Stimulated activated CD8-positive, alpha-beta memory T cell treated with anti-CD3 and anti-CD28 coated beads, Interleukin-7, amount 100 ng/mL, for 24 hours (primary cell): Measurements from ENCODE around the gene TGFB3.
"Not testable (repeated sequence)": the region's sequence is repeated elsewhere in the genome, so short reads cannot be mapped to it uniquely, and the experiment has no call there.

Source experiments
- DNase-seq: peaks from one replicate; pipeline ENCODE4 v3.0.0-alpha.2; 2020; ENCODE audit warnings: low read depth

TGFB3 gene

DNA sequence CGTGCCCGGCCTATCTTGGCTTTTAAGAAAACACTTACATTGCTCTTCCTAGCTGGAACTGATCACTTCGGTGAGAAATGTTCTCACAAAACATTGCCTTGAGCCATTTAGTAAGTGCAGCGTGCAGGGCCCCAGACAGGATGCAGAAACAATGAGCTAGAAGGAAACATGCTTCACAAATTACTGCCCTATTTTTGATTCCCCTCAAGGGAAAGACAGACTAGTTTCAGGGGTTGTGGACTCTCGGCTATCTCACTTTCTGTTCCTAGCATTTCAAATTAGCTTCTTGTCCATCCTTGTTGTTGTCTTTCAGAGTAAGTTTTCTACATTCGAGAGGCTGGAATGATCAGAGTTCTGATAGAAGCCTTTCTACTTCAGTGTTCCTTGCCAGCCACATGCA lies 21.6 kb downstream of the TGFB3 start:
- no peak for DNase-seq

DNA sequence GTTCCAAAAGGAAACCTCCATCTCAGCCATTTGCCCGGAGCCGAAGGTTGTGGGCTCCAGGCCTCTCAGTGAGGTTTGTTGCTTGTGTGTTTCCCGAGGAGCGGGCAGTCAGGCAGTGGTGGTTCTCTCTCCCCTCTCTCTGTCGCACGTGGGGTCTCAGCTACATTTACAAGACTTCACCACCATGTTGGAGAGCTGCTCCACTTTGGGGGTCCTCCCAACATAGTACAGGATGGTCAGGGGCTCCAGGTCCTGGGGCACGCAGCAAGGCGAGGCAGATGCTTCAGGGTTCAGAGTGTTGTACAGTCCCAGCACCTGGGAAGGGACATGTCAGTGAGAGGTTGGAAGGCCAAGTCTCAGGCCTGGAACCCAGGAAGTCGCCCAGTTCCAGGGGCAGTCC lies 22.8 kb downstream of the TGFB3 start:
- DNase-seq: no peak

DNA sequence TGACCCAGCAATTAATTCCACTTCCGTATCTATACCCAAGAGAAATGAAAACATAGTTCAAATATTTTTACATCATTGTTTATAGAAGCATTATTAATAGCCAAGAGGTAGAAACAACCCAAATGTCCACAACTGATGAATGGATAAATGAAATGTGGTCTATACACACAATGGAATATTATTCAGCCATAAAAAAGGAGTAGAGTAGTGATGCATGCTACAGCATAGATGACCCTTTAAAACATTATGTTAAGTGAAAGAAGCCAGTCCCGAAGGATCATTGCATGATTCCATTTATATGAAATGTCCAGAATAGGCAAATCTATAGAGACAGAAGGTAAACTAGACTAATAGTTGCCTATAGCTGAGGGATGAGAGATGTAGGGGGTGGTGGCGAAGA lies 29.3 kb downstream of the TGFB3 start:
- DNase-seq: no peak

DNA sequence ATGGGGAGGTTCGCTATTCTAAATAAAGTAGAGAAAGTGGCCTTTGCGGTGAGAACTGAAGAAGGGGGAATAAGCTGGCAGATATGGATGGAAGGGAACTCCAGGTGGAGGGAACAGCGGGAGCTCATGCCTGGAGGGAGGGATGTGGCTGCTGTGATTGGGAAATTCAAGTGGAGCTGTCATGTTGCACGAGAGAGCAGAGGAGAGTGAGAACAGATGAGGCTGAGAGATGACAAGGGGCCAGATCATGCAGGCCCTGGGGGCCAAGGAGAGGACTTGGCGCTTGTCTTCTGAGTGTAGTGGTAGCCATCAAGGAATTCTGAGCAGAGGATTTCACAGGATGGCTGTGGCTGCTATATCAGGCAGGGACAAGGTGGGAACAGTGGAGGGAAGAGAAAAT lies 35.0 kb downstream of the TGFB3 start:
- DNase-seq: no peak

- DNase-seq: no peak
Observed at GRCh38 chr14:75944607-75945241, 37.1 kb downstream of the TGFB3 start.

DNA sequence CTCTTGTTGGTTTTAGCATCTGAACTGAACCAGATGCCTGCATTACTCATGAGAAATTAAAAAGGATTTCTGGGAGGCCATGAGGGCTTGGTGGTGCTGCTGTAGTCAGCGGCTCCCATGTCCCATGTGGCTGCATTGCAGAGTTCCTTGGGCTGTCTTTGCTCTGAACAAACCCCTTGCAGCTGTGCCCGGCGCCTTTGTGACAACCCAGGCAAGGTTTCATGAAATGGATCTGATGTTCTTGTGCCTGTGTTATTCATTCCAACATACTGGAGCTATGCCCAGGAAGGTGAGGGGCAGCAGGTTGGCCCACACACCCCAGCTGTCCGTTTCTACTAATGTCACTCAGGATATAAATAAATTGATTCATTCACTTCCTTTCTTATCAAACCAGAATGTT lies 40.8 kb downstream of the TGFB3 start:
- no peak for DNase-seq

GRCh38 chr14:75939200-75939599 lies 42.6 kb downstream of the TGFB3 start:
- no peak for DNase-seq

DNA sequence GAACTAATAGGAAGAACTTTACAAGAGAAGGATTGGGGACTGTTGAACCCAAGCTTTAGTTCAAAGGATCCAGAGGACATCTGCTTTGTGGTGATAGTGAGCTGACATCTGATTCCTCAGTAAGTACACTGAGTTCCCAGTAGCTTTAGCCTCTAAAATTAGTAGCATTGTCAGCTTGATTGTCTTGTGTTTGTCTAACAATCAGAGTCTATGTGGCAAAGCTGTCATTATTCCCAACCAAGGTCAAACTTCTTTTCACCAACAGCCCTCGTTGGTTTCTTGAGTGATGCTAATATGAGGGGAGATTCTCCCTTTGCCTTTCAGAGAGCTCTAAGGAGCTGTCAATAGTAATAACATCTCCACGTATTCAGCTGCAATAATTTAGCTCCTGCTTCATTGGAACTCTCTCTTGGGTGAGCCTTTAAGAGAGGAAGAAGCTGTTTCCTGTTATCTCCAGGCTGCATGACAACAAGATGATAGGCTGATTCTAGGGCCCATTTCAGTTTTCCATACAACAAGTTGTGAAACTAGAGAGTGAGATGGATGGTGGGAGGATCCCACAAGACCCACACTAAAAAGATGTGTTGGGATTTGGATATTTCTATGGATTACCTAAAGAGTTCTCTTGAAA lies 46.7 kb downstream of the TGFB3 start:
- no peak for DNase-seq

DNA sequence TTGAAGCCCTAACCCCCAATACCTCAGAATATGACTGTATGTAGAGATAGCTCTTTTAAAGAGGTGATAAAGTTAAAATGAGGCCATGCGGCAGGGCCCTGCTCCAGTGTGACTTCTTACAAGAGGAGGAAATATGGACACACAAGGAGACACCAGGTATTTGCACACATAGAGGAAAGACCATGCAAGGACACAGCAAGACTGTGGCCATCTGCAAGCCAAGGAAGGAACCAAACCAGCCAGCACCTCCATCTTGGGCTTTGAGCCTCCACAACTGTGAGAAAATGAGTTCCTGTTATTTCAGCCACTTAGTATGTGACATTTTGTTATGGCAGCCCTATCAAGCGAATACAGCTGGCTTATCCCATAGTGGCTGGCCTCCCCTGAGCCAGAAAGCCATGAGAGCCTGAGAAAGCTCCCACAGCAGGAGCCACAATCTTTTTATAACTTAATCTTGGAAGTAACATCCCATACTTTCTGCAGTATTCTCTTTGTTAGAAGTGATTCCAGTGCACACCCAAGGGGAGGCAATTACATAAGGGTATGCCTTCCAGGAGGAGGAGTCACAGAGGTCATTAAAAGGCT lies 48.0 kb downstream of the TGFB3 start:
- DNase-seq: no peak

- no peak for DNase-seq
Observed at GRCh38 chr14:75928690-75929181, 53.1 kb downstream of the TGFB3 start.

GRCh38 chr14:75927564-75928087 lies 54.2 kb downstream of the TGFB3 start:
- no peak for DNase-seq

DNA sequence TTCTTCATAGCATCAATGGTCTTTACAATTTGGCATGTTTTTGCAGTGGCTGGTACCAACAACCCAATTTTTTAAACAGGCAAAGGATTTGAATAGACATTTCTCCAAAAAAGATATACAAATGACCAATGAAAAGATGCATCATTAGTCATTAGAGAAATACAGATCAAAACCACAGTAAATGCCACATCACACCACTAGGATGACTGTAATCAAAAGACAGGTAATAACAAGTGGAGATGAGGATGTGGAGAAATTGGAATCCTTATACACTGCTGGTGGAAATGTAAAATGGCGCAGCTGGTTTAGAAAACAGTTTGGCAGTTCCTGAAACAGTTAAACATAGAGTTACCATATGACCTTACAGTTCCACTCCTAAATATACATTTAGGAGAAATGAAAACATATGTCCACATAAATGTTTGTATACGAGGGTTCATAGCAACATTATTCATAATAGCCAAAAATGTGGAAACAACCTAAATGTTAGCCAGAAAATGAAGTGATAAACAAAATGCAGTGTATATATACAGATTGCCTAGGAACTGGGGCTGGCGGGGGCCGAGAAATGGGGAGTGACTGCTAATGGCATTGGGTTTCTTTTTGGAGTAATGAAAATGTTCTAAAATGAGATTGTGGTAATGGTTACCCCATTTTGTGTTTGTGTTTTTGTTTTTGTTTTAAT lies 55.2 kb downstream of the TGFB3 start:
- DNase-seq: no peak

GRCh38 chr14:75925141-75925840 lies 56.5 kb downstream of the TGFB3 start:
- not testable (repeated sequence) for DNase-seq

DNA sequence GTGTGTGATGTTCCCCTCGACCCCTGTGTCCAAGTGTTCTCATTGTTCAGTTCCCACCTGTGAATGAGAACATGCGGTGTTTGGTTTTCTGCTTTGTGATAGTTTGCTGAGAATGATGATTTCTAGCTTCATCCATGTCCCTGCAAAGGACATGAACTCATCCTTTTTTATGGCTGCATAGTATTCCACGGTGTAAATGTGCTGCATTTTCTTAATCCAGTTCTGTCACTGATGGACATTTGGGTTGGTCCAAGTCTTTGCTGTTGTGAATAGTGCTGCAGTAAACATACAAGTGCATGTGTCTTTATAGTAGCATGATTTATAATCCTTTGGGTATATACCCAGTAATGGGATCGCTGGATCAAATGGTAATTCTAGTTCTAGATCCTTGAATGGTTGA lies 61.4 kb downstream of the TGFB3 start:
- not testable (repeated sequence) for DNase-seq

- DNase-seq: no peak
Observed at GRCh38 chr14:75917946-75918335, 63.9 kb downstream of the TGFB3 start.

- no peak for DNase-seq
Observed at GRCh38 chr14:75917322-75917945, 64.4 kb downstream of the TGFB3 start.

- no peak for DNase-seq
Observed at GRCh38 chr14:75915045-75915444, 66.8 kb downstream of the TGFB3 start.

DNA sequence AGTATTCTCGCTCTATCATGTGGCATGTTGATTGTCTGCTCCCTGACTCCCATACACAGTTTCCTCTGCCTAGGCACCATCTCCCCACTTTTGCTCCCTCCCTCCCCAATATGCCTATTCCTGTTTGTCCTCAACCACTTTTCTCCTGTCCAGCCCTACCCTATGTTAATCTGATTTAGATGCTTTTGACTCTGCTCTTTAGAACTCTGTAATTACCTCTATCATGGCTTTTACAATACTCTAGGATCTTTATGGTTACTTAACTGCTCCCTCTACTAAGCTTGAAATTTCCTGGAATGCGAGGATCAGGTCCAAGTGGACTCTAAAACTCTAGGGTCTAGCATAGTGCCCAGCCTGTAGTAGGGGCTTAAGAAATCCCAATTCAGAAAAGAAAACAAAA lies 68.6 kb downstream of the TGFB3 start:
- DNase-seq: no peak

DNA sequence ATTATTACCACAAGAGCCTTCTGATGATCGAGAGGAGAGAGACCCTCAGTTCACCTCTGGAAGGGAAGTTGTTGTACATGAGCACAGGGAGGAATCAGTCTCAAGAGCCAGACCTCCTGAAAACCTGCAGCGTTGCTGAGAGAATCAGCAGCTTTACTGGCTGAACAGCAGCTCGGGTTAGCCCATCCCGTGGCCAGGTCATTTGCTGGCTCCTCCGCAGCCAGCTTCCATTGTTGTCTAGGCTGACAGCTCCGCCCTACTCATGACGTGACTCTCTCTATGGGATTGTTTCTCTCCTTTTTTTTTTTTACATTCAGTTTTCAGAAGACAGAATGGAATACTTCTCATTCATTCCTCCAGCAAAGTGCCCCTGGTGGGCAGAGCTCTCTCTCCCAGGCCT lies 69.9 kb downstream of the TGFB3 start:
- DNase-seq: no peak

DNA sequence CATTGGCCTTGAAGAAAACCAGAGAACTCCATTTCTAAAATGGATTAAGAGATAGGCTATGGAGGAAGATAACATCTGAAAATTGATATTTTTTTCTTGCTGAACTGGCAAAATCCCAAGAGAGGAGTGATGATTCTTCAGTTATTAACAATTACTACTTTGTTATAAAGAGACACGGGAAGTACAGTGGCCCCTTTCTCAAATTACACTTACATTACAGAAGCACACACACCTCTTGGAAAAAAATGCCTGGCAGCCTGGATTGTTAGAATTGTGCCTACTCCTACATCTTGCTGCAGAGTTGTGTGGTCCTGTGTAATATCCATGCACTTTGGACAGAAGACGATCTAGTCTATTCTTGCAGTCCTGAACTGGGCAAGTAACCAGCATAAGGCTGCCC lies 71.7 kb downstream of the TGFB3 start:
- DNase-seq: no peak

- DNase-seq: no peak
Observed at GRCh38 chr14:75909630-75910029, 72.2 kb downstream of the TGFB3 start.
